HUDEP-2 (cell line): Measurements from ENCODE around the gene OR2H1.
"Not testable (repeated sequence)": the region's sequence is repeated elsewhere in the genome, so short reads cannot be mapped to it uniquely, and the experiment has no call there.

Experiments used
- DNase-seq, 76 experiments: peaks; one replicate each; lab custom pipeline; 2025; ENCODE audit not compliant: unreplicated experiment in 76 of 76; lab: John Stamatoyannopoulos, UW

OR2H1 gene

DNA sequence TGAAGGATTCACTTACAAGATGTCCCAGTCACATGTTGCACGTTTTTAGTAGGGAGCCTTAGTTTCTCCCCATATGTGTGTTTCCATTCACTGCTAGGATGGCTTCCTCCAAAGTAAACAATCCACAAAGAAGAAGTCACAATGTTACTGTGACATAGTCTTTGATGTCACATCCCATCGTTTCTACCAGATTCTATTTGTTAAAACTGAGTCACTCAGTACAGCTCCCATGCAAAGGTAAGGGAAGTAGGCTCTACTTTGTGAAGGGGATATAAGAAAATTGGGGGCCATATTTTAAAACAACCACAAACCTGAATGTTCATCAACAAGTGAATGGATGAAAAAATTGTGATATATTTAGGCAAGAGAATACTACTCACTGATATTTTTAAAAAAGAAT, at the start of gene OR2H1, which contains the start of gene OR11A1:
OR2H1 (plus strand) TSS at position 185 of the 400 bp plus-strand sequence. CDS start 4,615 bp downstream, outside the sequence.
OR11A1 (minus strand) TSS at position 101 of the 400 bp plus-strand sequence. CDS start 29,430 bp downstream, outside the sequence.
- DNase-seq: no peak

GRCh38 chr6:29414588-29414987, 42.4 kb upstream of the OR2H1 start, which contains the start of gene OR12D1:
Gene OR12D1, plus strand, starts transcription at chr6:29414928.
- no peak for DNase-seq

- DNase-seq: no peak
These were observed 37.4 kb upstream of the OR2H1 start for GRCh38 chr6:29419516-29419915.

- no peak for DNase-seq
These were observed 32.8 kb upstream of the OR2H1 start for GRCh38 chr6:29424168-29424567.

DNA sequence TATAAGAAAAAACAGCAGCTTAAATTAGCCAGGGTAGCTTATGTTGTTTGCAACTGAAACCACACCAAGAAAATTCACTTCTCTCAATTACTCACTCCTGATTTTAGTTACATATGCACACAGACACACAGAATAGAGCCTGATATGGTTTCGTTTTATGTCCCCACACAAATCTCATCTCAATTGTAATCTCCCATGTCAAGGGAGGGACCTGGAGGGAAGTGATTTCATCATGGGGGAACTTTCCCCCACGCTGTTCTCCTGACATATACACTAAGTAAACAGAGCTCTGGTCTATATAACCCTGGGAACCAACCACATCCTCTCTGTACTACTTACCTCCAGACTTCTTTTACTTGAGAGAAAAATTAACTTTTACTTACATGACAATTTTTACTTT, 32.4 kb upstream of the OR2H1 start:
- DNase-seq: no peak

GRCh38 chr6:29425075-29425474, 31.9 kb upstream of the OR2H1 start:
- no peak for DNase-seq

DNA sequence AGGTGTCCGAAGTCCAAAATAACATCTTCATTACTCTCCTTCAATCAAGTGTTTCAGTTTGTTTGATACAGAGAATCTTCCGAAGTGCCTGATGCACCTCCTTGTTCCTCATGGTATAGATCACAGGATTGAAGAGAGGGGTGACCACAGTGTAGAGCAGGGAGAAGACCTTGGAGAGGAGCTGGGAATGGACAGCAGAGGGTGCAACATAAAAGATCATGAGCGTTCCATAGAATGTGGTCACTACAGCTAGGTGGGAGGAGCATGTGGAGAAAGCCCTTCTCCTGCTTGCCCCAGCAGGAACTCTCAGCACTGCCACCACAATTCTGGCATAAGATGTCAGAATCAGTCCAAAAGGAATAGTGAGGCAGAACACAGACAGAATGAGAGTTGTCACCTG, 30.3 kb upstream of the OR2H1 start:
- no peak for DNase-seq

- DNase-seq: not testable (repeated sequence)
These were observed 20.2 kb upstream of the OR2H1 start for GRCh38 chr6:29436730-29437129.

- DNase-seq: no peak
These were observed 17.9 kb upstream of the OR2H1 start, which contains the start of gene OR10C1 for GRCh38 chr6:29439006-29439405. Gene OR10C1, plus strand, starts transcription at chr6:29439306. Its CDS starts 710 bp downstream, at chr6:29440016.

DNA sequence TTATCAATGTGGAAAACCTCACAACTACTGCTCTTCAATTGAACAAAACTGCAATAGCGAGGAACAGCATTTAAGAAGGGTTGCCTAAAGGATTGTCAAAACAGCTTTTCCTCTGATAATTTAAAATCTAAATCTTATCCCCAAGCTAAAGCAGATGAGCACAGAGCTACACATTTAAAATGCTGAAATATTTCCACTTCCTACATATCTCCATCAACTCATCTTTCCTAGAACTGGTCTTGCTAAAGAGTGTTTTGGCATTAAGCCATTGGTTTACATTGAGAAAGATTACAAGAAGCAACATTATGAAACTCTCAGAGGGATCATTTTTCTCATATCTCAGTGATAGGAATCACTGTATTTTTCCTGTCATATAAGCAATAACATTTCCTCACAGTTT, 14.2 kb upstream of the OR2H1 start:
- DNase-seq: peak in 2 of 76 experiments; percentile 3 to 6

- not testable (repeated sequence) for DNase-seq
These were observed 12.9 kb upstream of the OR2H1 start for GRCh38 chr6:29444031-29444430.

- no peak for DNase-seq
These were observed 9.3 kb upstream of the OR2H1 start for GRCh38 chr6:29447670-29448069.

DNA sequence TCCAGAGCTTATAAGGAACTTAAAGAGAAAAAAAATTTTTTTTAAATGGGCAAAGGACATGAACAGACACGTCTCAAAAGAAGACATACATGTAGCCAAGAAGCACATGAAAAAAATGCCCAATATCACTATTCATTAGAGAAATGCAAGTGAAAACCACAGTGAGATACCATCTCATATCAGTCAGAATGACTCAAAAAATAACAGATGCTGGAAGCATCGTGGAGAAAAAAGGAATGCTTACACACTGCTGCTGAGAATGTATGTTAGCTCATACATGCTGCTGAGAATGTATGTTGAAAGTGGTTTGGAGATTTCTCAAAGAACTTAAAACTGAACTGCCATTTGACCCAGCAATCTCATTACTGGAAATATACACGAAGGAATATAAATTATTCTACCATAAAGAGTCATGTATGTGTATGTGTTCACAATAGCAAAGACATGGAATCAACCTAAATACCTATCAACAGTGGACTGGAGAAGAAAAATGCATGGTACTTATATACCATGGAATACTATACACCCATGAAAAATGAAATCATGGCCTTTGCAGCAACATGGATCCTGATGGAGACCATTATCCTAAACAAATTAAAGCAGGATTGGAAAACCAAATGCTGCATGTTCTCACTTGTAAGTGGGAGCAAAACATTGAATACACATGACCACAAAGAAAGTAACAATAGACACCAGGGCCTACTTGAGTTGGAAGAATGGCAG, 5.3 kb upstream of the OR2H1 start:
- peak in 1 of 76 experiments; percentile 9 for DNase-seq

DNA sequence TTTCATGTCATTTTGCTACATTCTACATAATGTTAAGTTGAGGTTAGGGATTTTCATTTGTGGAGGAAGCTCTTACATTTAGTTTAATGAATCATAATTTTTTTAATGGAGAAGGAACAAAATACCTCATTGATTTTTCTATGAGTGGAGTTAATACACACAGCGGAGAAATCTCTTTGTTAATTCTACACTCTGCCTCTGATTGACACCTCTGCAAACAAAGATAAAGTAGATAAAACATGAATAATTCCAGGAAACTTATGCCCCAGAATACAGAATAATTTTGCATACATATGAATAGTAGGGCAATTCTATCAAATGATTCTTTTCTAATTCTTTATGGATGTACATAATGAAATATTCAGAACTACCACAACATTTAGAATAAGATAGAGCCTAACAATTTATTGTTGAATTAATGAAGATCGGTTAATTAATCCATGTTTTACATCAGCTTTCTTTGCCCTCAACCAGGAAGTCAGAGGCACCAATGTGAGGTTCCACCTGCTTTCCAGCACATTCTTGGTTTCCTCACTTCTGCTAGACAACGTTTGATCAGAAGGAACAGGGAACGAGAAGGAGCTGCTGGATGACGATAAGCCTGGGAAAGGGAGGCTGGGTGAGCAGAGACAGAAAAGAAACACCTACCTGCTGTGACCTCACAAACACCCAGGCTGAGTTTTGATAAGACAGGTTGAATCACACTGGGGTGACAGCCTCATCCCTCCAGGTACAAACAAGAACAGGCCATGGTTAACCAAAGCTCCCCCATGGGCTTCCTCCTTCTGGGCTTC, 4.3 kb downstream of the OR2H1 start:
- DNase-seq: no peak

- DNase-seq: no peak
These were observed 5.1 kb downstream of the OR2H1 start for GRCh38 chr6:29462022-29462421.

GRCh38 chr6:29465279-29465678, 8.3 kb downstream of the OR2H1 start:
- no peak for DNase-seq

DNA sequence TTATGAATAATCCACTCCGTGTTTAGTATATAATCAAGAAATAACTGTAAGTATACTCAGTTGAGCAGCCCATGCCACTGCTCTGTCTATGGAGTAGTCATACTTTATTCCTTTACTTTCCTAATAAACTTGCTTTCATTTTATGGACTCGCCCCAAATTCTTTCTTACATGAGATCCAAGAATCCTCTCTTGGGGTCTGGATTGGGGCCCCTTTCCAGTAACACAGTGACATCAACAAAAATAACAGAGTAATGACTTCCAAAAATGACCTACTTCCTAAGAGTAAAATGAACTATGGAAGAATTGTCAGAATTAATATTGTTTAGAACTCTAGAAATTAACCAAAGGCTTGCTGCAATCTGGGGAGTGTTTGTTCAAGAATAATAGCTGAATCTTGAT, 8.8 kb downstream of the OR2H1 start:
- DNase-seq: no peak

- DNase-seq: no peak
These were observed 9.3 kb downstream of the OR2H1 start for GRCh38 chr6:29466241-29466640.

DNA sequence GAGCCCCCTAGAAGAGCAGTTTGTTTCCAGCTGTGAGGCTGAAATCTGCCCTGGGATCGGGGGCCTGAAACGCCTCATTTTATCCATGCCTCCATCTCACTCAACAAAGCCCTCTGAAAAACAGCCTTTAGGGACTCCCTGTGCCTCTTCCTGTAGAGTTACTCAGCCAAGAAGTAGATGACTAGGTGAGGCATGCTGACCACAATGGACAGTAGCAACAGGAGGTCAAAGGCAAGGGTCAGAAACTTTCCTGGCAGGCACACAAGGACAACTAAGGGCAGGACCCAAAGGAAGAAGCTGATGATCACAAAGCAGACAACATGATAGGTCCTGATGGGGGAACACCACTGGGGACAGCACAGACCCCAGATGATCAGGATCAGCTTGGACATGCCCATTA, 18.0 kb downstream of the OR2H1 start:
- DNase-seq: no peak

- peak in 18 of 76 experiments; percentile 9 to 66 (median 27) for DNase-seq
These were observed 21.0 kb downstream of the OR2H1 start for GRCh38 chr6:29477923-29478450.

DNA sequence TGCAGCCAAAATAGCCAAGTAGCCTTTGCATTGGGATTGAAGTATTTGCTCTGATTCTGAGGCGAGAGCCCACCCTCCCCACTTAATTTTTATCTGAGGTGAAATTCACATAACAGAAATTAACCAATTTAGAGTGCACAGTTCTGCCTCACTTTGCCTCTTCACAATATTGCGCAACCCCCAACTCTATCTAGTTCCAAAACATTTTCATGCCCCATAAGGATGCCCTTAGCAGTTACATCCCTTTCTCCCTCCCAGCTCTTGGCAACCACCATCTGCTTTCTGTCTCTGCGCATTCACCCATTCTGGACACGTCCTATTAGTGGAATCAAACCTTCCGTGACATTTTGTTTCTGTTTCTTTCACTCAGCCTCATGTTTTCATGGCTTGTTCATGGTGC, 21.8 kb downstream of the OR2H1 start:
- no peak for DNase-seq
